Smooth muscle cell (in vitro differentiated cells): Measurements from ENCODE around the gene ZNF850. TPM values are rescaled to one million over a fixed set of nuclear protein-coding genes. Genes with fewer than 3 reads are reported as not detected.
"Not testable (repeated sequence)": the region's sequence is repeated elsewhere in the genome, so short reads cannot be mapped to it uniquely, and the experiment has no call there.

ENCODE experiments used
- DNase-seq: peaks from one replicate; lab custom pipeline; 2025; ENCODE audit not compliant: unreplicated experiment; lab: John Stamatoyannopoulos, UW
- H2AFZ ChIP-seq: fragments of 200-600 bp; sonication (generic); 2 replicates; pipeline ENCODE4 v1.6.0; 2016; ENCODE audit warnings: antibody characterized with exemption, low read depth, mild to moderate bottlenecking
- H3F3A ChIP-seq: fragments of 200-600 bp; sonication (generic); 2 replicates; pipeline ENCODE4 v1.6.0; 2017; ENCODE audit warnings: antibody characterized with exemption, low read depth
- H3K27ac ChIP-seq: fragments of 200-600 bp; sonication (generic); 2 replicates; pipeline ENCODE4 v1.5.1; 2016; ENCODE audit warnings: low read depth, mild to moderate bottlenecking
- H3K27me3 ChIP-seq: fragments of 200-600 bp; sonication (generic); 2 replicates; pipeline ENCODE4 v1.6.1; 2016; ENCODE audit warnings: low read depth, mild to moderate bottlenecking
- H3K36me3 ChIP-seq: fragments of 200-600 bp; sonication (generic); 2 replicates; pipeline ENCODE4 v1.5.1; 2016; ENCODE audit warnings: low read depth
- H3K4me1 ChIP-seq: fragments of 200-600 bp; sonication (generic); 2 replicates; pipeline ENCODE4 v1.5.1; 2016; ENCODE audit warnings: low read depth
- H3K4me2 ChIP-seq: fragments of 200-600 bp; sonication (generic); 2 replicates; pipeline ENCODE4 v1.6.0; 2016; ENCODE audit warnings: mild to moderate bottlenecking
- H3K4me3 ChIP-seq: fragments of 200-600 bp; sonication (generic); 2 replicates; pipeline ENCODE4 v1.5.1; 2016; ENCODE audit warnings: mild to moderate bottlenecking
- H3K79me2 ChIP-seq: fragments of 200-600 bp; sonication (generic); 2 replicates; pipeline ENCODE4 v1.6.0; 2016; ENCODE audit warnings: low read depth, mild to moderate bottlenecking
- H3K9ac ChIP-seq: fragments of 200-600 bp; sonication (generic); 2 replicates; pipeline ENCODE4 v1.6.0; 2016; ENCODE audit warnings: low read depth
- H3K9me3 ChIP-seq: fragments of 200-600 bp; sonication (generic); replicated peaks from 2 replicates; pipeline ENCODE4 v1.5.1; 2016; ENCODE audit warnings: low read depth
- H4K20me1 ChIP-seq: fragments of 200-600 bp; sonication (generic); 2 replicates; pipeline ENCODE4 v1.6.0; 2016; ENCODE audit warnings: low read depth
- WGBS: methylation state at CpG from one replicate; pipeline ENCODE4 v1.1.7; 2016; ENCODE audit warnings: low lambda C conversion rate; 5-methylcytosine and 5-hydroxymethylcytosine counted together
- polyA plus RNA-seq: library from polyadenylated mRNA; unstranded; fragments of >200 nt; fragmentation: Nextera tagmentation; extraction: Ambion mirVana; gene quantifications from 2 replicates; pipeline ENCODE4 v1.2.1, GENCODE V29; 2016
- total RNA-seq: library from RNA; depleted of rRNA; stranded (reverse); fragments of >200 nt; gene quantifications from 2 replicates; pipeline ENCODE4 v1.2.3, GENCODE V29; 2014
- TF ChIP-seq, protein P1 (sequence below): fragments of 200-600 bp; sonication (generic); IDR thresholded peaks from 2 replicates; pipeline ENCODE4 v1.5.1; 2017; ENCODE audit warnings: borderline replicate concordance, mild to moderate bottlenecking, antibody characterized with exemption; ENCODE audit not compliant: insufficient read depth, poor library complexity, severe bottlenecking

ZNF850 gene
- total and polyA plus RNA-seq, 2 experiments from 2014 or later, result 0.78 to 2.8 TPM

DNA sequence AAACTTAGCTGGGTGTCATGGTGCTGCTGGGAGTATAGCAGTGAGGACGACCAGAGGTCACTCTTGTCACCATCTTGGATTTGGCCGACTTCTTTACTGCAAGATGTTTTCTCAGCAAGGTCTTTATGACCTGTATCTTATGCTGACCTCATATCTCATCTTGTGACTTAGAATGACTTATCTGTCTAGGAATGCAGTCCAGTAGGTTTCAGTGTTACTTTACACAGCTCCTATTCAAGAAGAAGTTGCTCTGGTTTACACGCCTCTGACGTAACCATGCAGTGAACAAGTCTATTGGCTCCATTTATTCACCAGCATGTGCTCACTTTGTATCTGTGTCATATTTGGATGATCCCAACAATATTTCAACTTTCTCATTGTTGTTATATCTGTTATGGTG is 26.7 kb downstream of the ZNF850 start:
- Histone ChIP-seq H3K27ac (no peak overlapping the region), H3K79me2 (no peaks in the 10 kb centered on the region), H3K9me3 (peaks cover 69% of the 10 kb centered on the region), H3K4me2 (no peak overlapping the region), H4K20me1 (no peaks in the 10 kb centered on the region), H3F3A (no peaks in the 10 kb centered on the region), H3K27me3 (no peaks in the 10 kb centered on the region), H3K4me1 (no peaks in the 10 kb centered on the region), H3K36me3 (peaks cover 62% of the 10 kb centered on the region), H3K9ac (no peak overlapping the region), H2AFZ (no peak overlapping the region), H3K4me3 (no peak overlapping the region)
- no peak for DNase-seq
- TF ChIP-seq, protein P1, sequence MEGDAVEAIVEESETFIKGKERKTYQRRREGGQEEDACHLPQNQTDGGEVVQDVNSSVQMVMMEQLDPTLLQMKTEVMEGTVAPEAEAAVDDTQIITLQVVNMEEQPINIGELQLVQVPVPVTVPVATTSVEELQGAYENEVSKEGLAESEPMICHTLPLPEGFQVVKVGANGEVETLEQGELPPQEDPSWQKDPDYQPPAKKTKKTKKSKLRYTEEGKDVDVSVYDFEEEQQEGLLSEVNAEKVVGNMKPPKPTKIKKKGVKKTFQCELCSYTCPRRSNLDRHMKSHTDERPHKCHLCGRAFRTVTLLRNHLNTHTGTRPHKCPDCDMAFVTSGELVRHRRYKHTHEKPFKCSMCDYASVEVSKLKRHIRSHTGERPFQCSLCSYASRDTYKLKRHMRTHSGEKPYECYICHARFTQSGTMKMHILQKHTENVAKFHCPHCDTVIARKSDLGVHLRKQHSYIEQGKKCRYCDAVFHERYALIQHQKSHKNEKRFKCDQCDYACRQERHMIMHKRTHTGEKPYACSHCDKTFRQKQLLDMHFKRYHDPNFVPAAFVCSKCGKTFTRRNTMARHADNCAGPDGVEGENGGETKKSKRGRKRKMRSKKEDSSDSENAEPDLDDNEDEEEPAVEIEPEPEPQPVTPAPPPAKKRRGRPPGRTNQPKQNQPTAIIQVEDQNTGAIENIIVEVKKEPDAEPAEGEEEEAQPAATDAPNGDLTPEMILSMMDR, result no peak
- WGBS, result 100% methylated on average over 4 of the region's 4 CpGs

DNA sequence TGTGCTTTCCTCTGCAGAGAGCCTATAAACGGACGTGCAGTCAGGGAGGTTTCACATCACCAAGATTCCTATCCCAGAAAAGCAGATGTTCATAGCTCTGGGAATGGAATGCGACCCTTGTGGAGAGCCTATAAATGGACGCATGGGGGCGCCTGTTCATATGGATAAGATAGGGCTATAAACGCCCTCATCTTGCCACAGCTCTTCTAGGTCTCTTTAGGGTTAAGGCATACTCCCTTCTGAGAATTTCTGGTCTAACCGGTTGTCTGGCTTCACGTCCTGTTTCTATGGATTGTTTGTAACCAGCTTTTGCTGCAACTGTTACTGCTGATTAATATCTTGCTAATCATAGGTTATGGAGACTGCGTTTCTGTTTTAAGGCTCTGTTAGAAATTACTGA is 36.4 kb downstream of the ZNF850 start:
- Histone ChIP-seq H3K9me3 (peaks cover 54% of the 10 kb centered on the region), H3K36me3 (peaks cover 25% of the 10 kb centered on the region)
- not testable (repeated sequence) for DNase-seq, H3K27me3 ChIP-seq, H3K79me2 ChIP-seq, H3K9ac ChIP-seq, H3F3A ChIP-seq, H2AFZ ChIP-seq, H3K4me3 ChIP-seq, H3K4me1 ChIP-seq, H4K20me1 ChIP-seq, H3K4me2 ChIP-seq, H3K27ac ChIP-seq
- 89% methylated on average over 9 of the region's 9 CpGs for WGBS

DNA sequence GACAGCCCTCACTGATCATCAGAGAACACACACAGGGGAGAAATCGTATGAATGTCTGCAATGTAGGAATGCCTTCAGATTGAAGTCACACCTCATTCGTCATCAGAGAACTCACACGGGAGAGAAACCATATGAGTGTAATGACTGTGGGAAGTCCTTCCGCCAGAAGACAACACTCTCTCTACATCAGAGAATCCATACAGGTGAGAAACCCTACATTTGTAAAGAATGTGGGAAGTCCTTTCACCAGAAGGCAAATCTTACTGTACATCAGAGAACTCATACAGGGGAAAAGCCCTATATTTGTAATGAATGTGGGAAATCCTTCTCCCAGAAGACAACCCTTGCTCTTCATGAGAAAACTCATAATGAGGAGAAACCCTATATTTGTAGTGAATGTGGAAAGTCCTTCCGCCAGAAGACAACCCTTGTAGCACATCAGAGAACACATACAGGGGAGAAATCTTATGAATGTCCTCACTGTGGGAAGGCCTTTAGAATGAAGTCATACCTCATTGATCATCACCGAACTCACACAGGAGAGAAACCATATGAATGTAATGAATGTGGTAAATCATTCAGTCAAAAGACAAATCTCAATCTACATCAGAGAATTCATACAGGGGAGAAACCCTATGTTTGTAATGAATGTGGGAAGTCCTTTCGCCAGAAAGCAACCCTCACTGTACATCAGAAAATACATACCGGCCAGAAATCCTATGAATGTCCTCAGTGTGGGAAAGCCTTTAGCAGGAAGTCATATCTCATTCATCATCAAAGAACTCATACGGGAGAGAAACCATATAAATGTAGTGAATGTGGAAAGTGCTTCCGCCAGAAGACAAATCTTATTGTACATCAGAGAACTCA is 52.7 kb downstream of the ZNF850 start:
- H3K27ac ChIP-seq, result no peak overlapping the region
- H3K4me3 ChIP-seq, result peak overlapping the region; percentile 6
- H3K4me1 ChIP-seq, result no peaks in the 10 kb centered on the region
- no peak overlapping the region for H3K4me2 ChIP-seq
- no peak overlapping the region for H2AFZ ChIP-seq
- TF ChIP-seq, protein P1, result no peak
- H3K79me2 ChIP-seq, result no peaks in the 10 kb centered on the region
- no peak overlapping the region for H3K9ac ChIP-seq
- no peaks in the 10 kb centered on the region for H4K20me1 ChIP-seq
- H3F3A ChIP-seq, result peaks cover 8% of the 10 kb centered on the region
- no peak for DNase-seq
- H3K36me3 ChIP-seq, result peaks cover 80% of the 10 kb centered on the region
- H3K27me3 ChIP-seq, result no peaks in the 10 kb centered on the region
- peaks cover 96% of the 10 kb centered on the region for H3K9me3 ChIP-seq
- WGBS, result 98% methylated on average over 10 of the region's 10 CpGs

DNA sequence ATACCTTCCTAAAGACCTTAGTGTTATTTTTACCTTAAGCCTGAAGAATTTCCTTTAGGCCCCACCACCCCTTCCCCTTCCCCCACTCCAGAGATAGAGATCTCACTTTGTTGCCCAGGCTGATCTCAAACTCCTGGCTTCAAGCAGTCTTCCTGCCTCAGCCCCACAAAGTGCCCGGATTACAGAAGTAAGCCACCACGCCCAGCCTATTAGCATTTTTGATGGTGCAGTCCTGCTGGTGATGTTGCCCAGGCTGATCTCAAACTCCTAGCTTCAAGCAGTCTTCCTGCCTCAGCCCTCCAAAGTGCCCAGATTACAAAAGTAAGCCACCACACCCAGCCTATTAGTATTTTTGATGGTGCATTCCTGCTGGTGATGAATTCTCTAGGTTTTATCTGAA is 63.2 kb downstream of the ZNF850 start:
- peaks cover 73% of the 10 kb centered on the region for H3K79me2 ChIP-seq
- H3K9ac ChIP-seq, result no peak overlapping the region
- no peak overlapping the region for H3K4me2 ChIP-seq
- TF ChIP-seq, protein P1, result no peak
- H3K4me3 ChIP-seq, result no peak overlapping the region
- no peaks in the 10 kb centered on the region for H3K4me1 ChIP-seq
- H4K20me1 ChIP-seq, result no peaks in the 10 kb centered on the region
- peaks cover 83% of the 10 kb centered on the region for H3K36me3 ChIP-seq
- no peak for DNase-seq
- no peaks in the 10 kb centered on the region for H3F3A ChIP-seq
- H2AFZ ChIP-seq, result no peak overlapping the region
- WGBS, result 94% methylated on average over 2 of the region's 2 CpGs
- peaks cover 95% of the 10 kb centered on the region for H3K9me3 ChIP-seq
- H3K27ac ChIP-seq, result no peak overlapping the region
- H3K27me3 ChIP-seq, result no peaks in the 10 kb centered on the region
